Stimulated activated naive CD4-positive, alpha-beta T cell (primary cell): ENCODE data around the gene CTPS2.
"Not testable (repeated sequence)": the region's sequence is repeated elsewhere in the genome, so short reads cannot be mapped to it uniquely, and the experiment has no call there.

Source experiments
- DNase-seq, 6 experiments: peaks; one replicate each; lab custom pipeline; 2025; lab: John Stamatoyannopoulos, UW

Gene CTPS2

DNA sequence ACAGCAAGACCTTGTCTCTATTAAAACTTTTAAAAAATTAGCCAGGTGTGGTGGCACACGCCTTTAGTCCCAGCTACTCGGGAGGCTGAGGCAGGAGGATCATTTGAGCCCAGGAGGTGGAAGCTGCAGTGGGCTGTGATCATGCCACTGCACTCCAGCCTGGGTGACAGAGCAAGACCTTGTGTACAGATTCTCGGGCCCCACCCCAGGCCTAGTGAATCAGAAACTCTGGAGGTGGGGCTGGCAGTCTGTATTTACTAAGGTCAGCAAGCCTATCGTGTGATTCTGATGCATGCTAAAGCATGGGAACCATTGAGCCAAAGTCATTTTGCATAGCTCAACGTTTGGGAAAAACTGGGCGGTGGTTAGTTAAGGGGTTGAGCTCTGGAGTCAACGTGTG is 59.0 kb downstream of the CTPS2 start:
- DNase-seq, result no peak

DNA sequence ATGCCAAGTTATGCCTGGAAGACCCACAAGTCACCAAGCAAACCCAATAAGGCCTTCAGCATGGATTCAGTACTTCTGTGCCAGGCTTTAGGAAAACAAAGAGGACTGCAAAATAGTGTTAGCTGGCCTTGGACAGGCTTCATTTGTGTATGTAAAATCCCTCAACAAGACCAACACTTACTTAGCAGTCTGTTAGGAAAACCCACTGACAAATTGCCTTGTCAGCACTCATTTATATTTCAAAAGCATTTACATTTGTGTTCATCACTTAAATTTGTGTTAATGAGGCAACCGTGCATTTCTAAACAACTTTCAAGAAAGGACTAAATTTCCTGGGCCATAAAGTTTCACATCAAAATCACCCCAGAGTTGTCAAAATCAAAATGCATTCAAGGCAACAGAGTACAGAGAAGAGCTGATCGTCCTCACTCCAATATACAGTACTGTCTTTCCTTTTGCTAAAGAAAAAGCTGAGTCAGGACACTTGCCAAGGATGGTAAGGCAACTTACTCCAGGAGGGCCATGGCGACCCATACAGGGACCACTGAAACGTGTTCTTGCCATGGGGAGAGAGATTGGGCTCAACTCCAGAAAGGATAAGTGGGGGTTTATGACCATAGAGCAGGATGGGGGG is 61.0 kb downstream of the CTPS2 start:
- DNase-seq, result no peak

DNA sequence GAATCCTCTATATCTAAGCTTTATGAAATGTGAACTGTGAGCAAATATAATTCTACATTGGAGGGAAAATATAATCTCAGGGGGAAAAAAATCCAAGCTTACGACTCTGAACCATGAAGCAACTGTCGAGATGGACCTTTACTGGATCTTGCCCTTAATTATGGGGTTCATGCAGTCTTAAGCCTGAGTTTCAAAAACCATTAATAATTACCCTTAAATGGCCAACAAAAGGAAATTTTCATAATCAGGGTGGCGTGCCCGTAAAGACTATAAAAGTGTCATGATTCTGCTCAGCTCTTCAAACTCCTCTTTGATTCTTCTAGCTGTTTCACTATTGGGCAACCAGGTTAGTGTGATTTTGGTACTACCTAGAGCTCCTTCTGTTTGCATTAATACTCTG is 62.6 kb downstream of the CTPS2 start, which contains the start of gene S100G:
S100G (plus strand) TSS at position 301 of the 400 bp plus-strand sequence. CDS start 849 bp downstream, outside the sequence.
- no peak for DNase-seq

DNA sequence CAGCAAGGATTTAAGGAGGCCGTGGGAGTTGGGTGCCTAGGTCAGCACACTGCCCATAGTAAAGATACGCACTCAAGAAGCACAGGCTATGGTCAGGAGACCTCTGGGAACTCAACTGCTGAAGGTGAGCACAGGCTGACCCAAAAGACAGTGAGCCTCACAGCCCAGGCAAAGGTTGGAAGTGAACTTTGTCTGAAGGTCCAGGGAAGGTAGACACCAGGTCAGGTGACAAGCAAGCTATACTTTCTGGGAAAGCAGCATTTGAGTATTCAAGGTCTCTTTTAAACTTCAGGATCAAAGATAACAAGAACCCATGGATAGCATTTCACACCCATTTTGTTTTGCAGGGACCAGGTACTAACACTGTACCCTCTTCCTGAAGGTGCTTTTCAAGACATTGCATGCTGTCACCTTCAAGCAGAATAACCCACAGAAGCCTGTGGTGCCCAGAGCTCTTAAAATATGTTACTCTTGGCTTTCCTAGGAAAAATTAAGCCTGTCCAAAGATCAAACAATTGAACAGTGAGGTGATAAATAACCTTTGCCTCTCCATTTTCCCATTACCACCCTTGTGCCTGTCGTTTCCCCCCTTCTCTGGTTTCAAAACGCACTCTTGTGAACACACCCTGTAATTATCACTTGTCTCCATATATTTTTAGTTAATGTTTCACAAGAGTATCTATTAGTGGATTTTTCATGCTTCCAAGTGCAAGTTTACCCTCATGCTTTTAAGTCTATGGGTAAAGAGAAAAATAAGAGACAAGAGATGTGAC is 65.9 kb downstream of the CTPS2 start:
- no peak for DNase-seq

DNA sequence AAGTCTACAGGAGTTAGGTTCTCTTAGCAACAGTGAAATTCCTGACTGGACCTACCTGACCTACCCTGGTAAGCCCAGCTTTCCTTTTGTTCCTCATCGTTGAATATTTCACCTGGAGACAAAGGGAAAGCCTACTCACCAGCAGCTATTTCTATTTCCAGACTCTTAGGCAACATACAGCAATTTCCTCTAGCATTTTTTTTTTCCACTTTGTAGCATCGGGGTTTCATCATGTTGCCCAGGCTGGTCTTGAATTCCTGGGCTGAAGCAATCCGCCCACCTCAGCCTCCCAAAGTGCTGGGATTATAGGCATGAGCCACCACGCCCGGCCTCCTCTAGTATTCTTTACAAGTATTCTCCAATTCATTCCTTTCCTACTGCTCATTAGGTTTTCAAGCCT is 69.3 kb downstream of the CTPS2 start:
- DNase-seq, result no peak

DNA sequence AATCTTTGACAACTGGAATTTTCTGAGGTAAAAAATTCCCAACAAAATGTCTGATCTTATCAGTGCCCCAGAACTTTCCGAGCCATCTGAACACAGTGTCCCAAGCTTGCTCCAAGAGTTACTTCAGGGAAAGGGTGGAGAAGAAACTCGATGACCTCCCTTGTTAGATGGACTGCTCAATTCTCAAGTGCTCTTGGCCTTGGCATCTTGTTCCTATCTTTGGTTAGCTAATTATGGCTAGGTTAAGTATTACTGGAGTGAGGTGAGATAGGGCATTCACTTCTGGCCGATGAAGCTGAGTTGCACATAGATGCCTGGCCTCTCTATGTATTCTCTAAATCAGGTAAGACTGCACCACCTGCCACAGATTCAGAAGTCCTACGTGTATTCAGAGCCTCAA is 71.6 kb downstream of the CTPS2 start:
- no peak for DNase-seq

DNA sequence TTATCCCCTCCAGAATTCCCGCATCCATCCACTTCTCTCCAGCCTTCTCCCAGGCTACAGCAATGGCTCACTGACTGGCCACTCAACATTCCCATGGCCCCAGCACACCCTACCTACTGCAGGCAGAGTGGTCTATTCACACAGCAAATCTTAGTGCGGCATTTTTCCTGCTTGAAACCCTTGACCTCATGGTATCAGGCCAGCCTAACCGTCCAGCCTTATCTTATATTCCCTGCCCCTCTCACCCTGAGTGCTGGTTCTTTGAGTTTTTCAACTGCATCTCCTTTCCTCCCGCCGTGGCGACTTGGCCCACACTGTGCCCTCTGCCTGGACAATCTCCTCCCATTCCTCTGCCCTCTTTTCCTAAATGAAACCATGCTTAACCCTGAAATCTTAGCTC is 72.5 kb downstream of the CTPS2 start:
- DNase-seq, result no peak

DNA sequence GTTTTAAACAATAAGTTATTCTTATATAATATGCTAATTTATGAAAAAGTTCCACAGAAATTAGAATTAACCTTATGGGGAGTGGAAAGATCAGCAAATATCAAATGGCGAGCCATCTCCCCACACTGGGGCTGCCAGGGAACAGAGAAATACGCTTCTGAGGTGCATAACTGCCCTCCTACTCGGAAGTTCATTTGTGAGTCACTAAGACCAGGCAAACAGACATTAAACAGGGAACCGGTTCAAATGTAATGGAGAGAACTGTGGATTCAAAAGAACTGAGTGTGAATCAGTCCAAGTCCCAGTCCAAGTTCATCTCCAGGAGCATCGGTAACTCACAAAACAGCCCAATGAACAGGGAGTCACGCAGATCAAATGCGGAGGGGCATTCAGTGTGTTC is 73.9 kb downstream of the CTPS2 start:
- no peak for DNase-seq

DNA sequence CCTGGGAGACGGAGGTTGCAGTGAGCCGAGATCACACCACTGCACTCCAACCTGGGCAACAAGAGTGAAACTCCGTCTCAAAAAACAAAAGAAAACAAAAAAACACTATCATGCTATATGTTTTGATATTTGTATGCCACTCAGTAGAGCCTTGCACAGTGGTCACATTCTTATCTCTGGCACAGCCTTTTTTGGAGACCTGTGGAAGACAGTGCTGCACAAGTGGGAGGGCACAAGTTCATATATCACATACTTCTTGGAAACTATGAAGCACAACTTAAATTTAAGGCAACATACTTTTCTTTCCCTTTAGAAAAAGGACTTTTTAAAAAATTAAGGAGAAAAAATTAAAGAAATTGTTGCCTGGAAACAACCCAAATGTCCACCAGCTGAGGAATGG is 76.9 kb downstream of the CTPS2 start:
- no peak for DNase-seq

DNA sequence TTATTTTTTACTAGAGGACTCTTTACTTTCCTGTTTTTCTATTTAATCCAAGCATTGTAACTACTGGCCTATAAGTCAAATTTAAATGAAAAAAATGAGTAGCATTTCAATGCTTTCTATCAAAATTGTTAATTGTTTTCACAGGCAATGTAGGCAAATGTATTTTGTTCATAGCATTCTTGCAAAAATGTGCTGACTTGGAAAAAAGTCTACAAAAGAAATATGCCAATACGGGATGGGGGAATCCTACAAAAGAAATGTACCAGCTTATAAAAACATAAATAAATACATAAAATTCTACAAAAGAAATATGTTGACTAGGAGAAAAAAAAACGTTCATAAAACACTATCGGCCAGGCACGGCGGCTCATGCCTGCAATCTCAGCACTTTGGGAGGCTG is 77.4 kb downstream of the CTPS2 start:
- DNase-seq, result no peak

DNA sequence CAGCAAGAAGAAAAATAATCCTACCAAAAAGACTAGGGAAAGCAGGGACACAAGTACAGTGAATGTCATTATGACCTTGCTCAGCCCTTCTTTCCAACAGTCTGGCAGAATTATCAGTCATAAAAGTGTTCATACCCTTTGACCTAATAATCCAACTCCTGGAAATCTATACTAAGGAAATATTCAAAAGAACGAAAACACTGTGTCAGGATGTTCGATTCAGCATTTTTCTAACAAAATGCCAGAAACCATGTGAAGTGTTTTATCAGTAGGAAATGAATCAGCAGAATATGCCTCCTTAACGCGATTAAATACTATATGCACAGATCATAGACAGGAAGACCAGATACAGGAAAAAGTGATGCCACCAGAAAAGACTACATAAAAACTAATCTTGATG is 78.7 kb downstream of the CTPS2 start:
- DNase-seq, result no peak

DNA sequence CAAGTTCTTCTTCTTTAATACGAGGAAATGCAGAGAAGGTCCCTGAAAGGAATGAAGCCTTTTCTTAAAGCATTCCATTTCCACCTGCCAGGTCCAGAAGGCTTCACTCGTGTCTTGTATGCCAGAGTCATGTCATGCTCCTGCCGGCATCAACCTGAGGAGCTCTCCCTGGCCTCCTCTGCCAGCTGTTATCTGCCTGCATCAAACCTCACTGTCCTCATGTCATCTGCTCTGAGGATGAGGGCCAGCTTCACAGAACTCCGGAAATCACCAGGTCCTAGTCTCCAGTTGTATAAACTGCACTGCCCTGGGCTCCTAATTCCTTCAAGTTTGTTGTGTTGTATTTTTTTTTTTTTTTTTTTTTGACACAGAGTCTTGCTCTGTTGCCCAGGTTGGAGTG is 82.6 kb downstream of the CTPS2 start:
- DNase-seq, result no peak

DNA sequence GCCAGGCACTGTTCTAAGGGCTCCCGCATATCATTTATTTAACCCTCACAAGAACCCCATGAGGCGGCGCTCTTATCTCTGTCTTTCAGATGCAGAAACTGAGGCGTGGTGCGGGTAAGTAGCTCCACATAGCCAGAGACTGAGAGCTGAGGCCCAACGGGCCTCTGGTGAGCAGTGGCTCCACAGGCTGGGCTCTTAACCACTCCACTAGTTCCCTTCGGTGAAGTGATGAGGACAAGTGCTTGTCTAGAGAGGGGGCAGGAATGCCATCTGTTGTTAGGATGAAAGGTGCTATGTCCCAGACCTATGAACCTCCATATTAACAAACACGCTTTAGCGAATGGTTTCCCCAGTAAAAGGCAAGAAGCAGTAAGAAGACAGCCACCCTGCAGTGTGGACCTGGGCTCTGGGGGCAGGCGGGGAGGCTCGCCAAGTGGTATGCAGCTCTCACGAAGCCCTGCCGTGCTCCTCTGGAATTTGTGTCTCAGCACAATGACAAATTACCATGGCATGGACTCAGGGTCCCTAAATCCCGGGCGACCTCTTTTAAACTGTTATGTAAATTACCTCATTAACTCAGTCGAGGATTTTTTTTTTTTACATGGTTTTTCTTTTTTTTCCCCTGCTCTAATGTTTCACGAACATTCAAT is 83.4 kb downstream of the CTPS2 start:
- DNase-seq, result no peak

DNA sequence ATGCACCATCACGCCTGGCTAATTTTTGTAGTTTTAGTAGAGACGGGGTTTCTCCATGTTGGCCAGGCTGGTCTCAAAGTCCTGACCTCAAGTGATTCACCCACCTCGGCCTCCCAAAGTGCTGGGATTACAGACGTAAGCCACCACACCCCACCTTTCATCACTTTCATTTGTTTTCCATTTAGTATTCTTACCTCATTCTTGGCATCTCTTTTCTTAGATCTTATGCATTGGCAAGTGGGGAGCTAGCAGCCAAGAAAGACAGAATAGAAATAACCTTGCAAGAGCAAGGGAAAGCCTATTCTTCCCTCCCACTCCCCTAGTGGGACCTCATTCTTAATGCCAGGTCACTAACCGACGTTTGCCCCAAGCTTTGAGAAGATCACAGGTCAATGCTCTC is 84.0 kb downstream of the CTPS2 start:
- DNase-seq, result not testable (repeated sequence)

DNA sequence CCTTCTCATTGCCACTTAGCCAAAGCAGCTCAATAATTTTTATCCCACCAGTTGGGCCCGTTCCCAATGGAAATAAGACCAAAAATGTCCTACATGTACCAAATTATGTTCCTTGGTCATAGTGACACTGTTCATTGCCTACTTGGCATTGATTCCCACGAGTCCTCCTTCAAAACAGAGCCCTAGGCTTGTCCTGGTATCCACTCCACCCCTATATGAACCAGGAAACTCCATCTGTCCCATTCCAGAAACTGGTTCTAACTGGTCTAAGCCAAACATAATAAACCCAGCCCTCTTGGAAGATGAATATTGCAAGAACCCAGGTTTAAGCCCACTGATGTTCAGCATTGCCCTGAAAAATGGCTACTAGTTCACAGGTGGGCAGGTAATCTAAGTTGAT is 93.4 kb downstream of the CTPS2 start:
- no peak for DNase-seq

DNA sequence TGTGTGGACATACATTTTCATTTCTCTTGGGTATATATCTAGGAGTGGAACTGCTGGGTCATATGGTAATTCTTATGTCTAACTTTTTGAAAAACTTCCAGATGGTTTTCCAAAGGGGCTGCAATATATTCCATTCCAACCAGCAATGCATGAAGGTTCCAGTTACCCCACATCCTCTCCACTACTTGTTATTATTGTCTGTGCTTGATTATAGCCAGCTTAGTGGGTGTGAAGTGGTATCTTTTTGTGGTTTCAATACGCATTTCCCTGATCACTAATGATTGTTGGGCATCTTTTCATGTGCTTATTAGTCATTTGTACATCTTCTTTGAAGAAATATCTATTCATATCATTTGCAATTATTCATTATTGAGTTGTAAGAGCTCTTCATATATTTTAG is 94.0 kb downstream of the CTPS2 start:
- DNase-seq, result no peak

DNA sequence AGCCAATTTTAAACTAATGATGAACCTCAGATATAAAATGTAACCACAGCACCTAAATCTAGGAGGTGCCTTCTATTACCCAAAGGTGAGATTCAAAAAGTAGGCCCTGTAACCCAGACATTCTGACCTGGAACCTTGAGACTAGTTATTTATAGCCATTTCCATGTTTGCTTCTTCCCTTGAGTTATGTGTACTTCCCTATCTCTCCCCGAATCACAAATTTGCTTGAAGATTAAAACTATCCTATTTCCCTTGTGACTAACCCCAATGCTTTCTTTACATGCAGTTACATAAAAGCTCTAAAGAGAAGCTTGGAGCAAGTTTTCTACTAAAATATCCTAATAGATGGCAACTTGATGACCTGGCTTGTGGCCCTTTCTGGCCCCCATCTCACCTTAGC is 95.1 kb downstream of the CTPS2 start:
- no peak for DNase-seq

DNA sequence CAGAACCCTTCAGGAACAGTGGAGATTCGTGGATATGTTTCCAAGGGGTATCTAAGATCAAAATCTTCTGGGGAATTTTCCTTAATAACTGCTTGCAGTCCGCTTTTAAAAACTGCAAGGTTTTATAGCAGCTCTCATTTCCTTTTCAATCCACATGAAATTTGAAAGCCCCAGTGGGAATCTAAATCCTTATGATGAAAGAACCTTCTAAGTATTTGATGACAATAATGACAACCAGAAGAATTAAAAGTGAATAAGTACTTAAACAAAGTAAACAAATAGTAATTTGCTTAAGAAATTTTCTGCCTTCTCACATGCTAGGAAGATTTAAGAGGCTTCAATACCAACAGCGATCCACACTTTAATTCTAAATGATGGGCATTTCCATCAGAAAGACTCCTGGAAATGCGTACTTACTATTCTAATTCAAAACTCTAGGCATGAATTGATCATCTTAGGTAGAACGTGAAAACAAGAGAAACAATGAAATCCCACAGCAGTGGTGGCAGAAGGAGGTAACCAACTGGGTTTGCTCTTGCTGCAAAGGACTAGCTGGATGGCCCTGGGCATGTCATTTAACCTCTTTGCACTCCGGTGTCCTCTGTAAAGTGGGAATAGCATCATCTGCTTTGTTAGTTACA is 100.1 kb downstream of the CTPS2 start:
- no peak for DNase-seq

DNA sequence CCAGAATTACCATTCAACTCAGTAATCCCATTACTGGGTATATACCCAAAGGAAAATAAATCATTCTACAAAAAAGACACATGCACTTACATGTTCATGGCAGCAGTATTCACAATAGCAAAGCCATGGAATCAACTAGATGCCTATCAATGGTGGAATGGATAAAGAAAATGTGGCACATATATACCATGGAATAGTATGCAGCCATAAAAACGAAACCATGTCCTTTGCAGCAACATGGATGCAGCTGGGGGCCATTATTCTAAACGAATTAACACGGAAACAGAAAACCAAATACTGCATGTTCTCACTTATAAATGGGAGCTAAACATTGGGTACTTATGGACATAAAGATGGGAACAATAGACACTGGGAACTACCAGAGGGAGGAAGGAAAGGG is 101.8 kb downstream of the CTPS2 start:
- not testable (repeated sequence) for DNase-seq

DNA sequence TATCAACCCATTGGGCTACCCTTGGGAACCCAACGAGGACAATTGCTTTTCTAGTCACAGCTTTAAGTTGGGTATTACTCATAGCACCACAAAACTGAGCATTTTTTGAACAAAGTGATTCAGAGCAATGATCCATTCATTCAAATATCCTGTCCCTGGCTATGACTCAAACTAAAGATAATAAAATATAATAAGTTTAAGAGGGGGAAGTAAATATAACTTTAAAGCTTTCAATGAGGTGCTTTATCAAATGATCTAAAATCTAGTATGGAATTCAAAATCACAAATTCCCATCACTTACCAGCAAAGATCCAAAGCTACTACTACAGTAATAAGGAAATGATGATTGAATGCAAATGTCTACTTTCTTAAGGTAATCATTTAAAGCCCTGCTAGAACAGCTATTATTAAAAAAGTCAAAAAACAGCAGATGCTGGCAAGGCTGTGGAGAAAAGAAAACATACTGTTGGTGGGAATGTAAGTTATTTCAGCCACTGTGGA is 102.3 kb downstream of the CTPS2 start:
- no peak for DNase-seq

DNA sequence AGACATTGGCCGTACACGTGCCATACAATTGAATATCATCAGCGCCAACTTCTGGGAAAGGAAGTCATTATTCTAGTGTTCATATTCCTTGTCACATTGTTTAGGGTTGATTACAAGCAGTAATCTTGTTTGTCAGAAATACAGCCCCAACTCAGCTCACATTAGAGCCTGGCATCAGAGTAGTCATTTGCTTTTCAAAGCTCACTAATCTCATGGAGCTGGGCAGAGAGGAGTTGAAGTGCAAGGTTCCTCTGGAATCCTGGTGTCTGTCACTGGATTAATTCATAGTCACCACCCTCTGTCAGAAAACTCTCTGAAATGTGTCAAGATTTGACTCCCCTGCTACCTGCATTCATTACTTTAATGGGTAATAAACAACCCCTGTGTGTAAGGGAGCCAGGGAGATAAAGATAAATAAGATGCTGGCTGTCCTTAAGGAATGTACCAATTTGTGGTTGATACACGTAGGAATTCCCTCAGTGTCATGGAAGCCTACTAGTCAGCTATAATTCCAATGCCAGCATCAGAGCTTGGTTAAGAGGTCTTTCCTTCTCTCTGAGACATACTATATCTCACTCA is 106.2 kb downstream of the CTPS2 start:
- no peak for DNase-seq

DNA sequence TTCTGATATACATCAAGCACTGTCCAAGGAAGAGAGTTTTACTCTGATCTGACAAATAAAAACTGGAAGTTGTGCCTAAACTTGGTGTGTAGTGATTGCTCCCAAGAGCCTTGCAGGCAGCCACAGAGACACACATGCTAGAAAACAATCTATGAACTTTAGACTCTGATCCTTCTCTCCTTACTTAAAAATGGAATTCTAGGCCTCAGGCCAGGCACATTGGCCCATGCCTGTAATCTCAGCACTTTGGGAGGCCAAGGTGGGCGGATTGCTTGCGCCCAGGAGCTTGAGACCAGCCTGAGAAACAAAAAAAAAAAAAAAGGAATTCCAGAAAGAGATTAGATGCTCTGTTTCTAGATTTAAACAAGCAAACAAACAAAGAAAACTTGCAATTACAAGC is 108.1 kb downstream of the CTPS2 start:
- no peak for DNase-seq
